KOPT-K1 (cell line): ENCODE data around the gene PAK6.

Source experiments
- H3K27ac ChIP-seq: fragments of 200-600 bp; sonication (generic); 2 replicates; pipeline ENCODE4 v1.5.1; 2016; ENCODE audit warnings: antibody characterized with exemption, mild to moderate bottlenecking, low read depth, low read length; ENCODE audit not compliant: poor library complexity, severe bottlenecking
- H3K36me3 ChIP-seq: fragments of 200-600 bp; sonication (generic); 2 replicates; pipeline ENCODE4 v1.5.1; 2017; ENCODE audit warnings: antibody characterized with exemption, mild to moderate bottlenecking, low read length, moderate library complexity; ENCODE audit not compliant: insufficient read depth
- H3K9me3 ChIP-seq: fragments of 200-600 bp; sonication (generic); 2 replicates; pipeline ENCODE4 v1.5.1; 2017; ENCODE audit warnings: antibody characterized with exemption, low read length, mild to moderate bottlenecking; ENCODE audit not compliant: insufficient read depth, poor library complexity, severe bottlenecking

PAK6 gene

DNA sequence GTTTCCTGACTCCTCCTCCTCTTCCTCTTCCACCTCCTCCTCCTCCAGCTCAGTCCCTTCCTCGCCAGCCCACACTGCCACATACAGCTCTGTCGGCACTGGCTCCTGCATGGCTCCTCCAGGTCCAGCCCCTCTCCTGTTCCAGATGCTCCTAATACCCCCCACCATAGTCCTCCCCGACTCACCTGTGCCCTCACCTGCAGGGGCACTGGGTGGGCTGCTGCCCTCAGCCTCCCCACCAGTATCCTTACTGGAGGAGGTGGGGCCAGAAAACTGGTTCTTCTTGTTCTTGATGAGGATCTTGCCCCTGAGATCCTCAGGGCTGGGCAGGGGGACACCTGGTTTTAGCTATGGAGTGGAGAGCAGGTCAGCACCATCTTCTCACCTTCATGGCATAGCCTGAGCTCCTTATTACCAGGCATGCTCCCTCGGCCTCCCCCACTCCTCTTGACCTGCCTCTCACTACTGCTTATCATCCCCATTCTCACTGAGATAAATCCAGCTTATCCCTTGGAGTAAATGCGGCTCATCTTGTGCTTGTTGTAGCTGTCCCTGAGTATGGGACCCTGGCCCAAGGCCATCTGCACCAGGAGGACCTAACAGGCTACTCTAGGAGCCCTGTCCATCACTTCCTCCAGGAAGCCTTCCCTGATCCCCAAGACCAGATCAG lies 57.8 kb downstream of the PAK6 start:
- H3K27ac ChIP-seq = no peak overlapping the region
- peaks cover 4% of the 10 kb centered on the region for H3K9me3 ChIP-seq
- H3K36me3 ChIP-seq = peaks cover 22% of the 10 kb centered on the region; the same call in 1 of the 2 replicates

- Histone ChIP-seq H3K36me3 (peaks cover 29% of the 10 kb centered on the region; the same call in 1 of the 2 replicates), H3K9me3 (peaks cover 4% of the 10 kb centered on the region), H3K27ac (no peak overlapping the region)
Observed at GRCh38 chr15:40297356-40297755, 58.5 kb downstream of the PAK6 start.

DNA sequence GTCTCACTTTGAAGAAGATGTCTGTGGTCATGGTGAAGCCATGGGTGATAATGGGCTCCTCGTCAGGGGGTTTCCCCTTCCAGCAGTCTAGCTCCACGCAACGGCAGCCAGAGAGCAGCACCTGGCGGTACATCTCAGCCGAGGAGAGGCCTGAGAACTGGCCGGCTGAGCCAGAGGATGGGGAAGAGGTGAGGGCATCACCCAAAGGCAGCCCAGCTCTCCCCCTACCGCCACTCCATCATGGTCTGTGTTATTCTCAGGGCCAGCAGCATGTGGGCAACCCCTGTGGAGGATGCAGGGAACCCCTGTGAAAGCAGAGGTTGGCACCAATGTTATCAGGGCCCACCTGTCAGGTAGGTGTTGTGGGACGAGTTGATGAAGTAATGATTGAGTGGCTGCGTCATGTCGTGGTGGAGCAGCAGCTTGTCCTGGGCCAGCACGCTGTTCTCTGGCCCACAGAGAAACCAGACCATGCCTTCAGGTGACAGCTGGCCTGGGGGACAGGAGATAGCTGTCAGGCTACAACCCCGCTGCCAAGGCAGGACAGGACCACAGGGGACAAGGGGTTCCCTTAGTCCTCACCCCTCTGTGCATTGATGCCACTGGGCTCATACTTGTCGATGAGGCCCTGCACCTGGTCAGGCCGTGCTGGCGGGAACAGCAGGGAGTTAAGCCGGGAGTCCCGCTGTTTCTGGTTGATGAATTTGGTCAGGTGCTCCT lies 59.5 kb downstream of the PAK6 start:
- peaks cover 39% of the 10 kb centered on the region; the same call in 1 of the 2 replicates for H3K36me3 ChIP-seq
- peaks cover 4% of the 10 kb centered on the region for H3K9me3 ChIP-seq
- H3K27ac ChIP-seq = no peak overlapping the region

- Histone ChIP-seq H3K9me3 (peaks cover 4% of the 10 kb centered on the region), H3K27ac (no peak overlapping the region), H3K36me3 (peaks cover 44% of the 10 kb centered on the region; the same call in 1 of the 2 replicates)
Observed at GRCh38 chr15:40300367-40300766, 61.5 kb downstream of the PAK6 start.

DNA sequence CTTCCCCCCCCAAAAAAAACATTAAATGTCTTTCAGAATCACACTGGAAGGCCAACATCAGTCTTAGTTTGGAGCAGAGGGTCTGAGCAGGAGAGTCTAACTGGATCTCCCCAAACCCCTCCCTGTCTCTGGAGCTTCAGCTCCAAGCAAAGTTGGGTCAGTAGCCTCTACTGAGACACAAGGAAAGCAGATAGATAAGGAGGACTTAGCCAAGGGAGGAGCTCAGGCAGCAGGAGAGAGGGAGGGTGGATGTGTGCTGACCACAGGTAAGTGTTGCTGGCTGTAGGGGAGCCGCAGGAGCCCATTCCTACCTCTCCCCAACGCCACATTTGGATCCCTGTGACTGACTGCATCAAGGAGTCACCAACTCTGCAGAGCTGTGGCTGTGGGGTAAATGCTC lies 61.9 kb downstream of the PAK6 start:
- Histone ChIP-seq H3K27ac (no peak overlapping the region), H3K36me3 (peaks cover 44% of the 10 kb centered on the region; the same call in 1 of the 2 replicates), H3K9me3 (peaks cover 4% of the 10 kb centered on the region)

- Histone ChIP-seq H3K36me3 (peaks cover 44% of the 10 kb centered on the region; the same call in 1 of the 2 replicates), H3K9me3 (peaks cover 4% of the 10 kb centered on the region), H3K27ac (no peak overlapping the region)
Observed at GRCh38 chr15:40301467-40302179, 62.8 kb downstream of the PAK6 start.

DNA sequence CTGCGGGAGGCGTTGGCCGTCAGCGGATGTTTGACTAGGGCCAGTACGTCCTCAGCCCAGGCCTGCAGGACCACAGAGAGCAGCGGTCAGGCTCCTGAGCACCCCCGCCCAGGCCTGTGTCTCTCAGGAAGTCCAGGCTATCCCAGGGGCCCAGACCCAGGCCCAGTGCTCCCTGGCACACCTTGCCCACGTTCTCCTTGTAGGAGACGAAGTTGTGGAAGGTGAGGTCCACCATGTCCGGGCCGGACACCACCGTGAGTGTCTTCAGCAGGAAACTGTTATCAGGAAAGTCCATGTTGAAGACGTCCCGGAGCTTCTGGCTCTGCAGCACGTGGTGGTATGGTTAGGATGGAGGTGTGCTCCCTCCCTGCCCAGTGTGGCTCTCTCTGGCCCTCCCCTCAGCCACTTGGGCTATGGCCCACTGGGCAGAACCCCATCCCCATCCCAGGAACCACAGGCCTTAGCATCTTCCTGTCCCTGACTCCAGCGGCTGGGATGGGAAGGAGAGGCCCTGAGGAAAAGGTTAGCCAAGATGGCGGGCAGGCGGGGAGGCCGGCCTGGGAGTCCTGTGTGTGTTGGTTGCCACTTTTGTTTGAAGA lies 63.5 kb downstream of the PAK6 start:
- Histone ChIP-seq H3K36me3 (peaks cover 44% of the 10 kb centered on the region; the same call in 1 of the 2 replicates), H3K9me3 (peaks cover 4% of the 10 kb centered on the region), H3K27ac (no peak overlapping the region)

GRCh38 chr15:40302981-40303380 lies 64.1 kb downstream of the PAK6 start:
- peaks cover 4% of the 10 kb centered on the region for H3K9me3 ChIP-seq
- H3K27ac ChIP-seq = no peak overlapping the region
- peaks cover 44% of the 10 kb centered on the region; the same call in 1 of the 2 replicates for H3K36me3 ChIP-seq

- no peak overlapping the region for H3K27ac ChIP-seq
- peaks cover 4% of the 10 kb centered on the region for H3K9me3 ChIP-seq
Observed at GRCh38 chr15:40303576-40303975, 64.7 kb downstream of the PAK6 start.

DNA sequence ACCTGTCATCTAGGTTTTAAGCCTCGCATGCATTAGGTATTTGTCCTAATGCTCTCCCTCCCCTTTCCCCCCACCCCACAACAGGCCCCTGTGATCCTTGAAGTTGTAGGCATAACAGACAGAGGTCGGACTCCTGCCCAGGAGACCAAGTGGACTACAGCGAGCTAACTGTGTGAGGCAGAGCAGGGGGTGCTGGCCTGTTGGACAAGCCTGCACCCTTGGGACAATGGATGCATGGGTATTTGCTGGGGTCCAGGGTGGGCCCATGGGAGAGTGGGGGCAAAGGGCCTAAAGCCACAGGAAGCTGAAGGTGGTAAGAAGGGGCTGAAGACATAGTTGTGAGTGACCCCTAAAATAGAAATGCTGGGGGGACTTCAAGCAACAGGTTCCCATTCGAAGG lies 66.4 kb downstream of the PAK6 start:
- H3K9me3 ChIP-seq = peaks cover 2% of the 10 kb centered on the region
- H3K36me3 ChIP-seq = peaks cover 33% of the 10 kb centered on the region; the same call in 1 of the 2 replicates
- H3K27ac ChIP-seq = no peak overlapping the region

More at GRCh38 chr15:40303576-40303975, 64.7 kb downstream of the PAK6 start:
- H3K36me3 ChIP-seq = peaks cover 40% of the 10 kb centered on the region; the same call in 1 of the 2 replicates

- H3K36me3 ChIP-seq = peaks cover 25% of the 10 kb centered on the region; the same call in 1 of the 2 replicates
- H3K27ac ChIP-seq = peak overlapping the region; percentile 99
- no peaks in the 10 kb centered on the region for H3K9me3 ChIP-seq
Observed at GRCh38 chr15:40306371-40306770, 67.5 kb downstream of the PAK6 start.

DNA sequence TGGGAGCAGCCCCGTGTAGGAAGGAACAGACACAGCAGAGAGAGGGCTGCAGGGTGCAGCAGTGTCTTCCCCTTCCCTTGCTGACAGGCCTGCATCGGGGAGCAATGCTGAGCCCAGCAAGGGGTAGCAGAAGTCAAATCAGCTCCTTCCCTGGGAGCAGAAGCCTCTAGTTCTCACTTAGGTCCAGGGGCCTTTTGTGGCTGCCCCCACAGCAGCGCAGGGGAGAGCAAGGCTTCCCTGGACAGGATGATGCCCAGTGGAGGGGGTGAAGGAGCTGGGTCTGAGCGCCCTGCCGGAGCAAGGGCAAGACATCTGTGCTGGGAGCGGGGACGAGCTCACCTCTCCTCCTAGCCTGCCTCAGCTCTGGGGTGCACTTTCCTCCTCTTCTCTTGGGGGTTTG lies 68.0 kb downstream of the PAK6 start:
- peaks cover 19% of the 10 kb centered on the region; the same call in 1 of the 2 replicates for H3K36me3 ChIP-seq
- H3K27ac ChIP-seq = peak overlapping the region; percentile 99
- H3K9me3 ChIP-seq = no peaks in the 10 kb centered on the region

GRCh38 chr15:40307421-40308211 lies 68.8 kb downstream of the PAK6 start, which contains the start of gene PLCB2:
Gene PLCB2 (minus strand): TSS chr15:40307935. CDS start chr15:40307672, 263 bp downstream.
- H3K9me3 ChIP-seq = no peaks in the 10 kb centered on the region
- H3K27ac ChIP-seq = peak within 1 kb of the TSS; percentile 99
- peaks cover 12% of the 10 kb centered on the region; the same call in 1 of the 2 replicates for H3K36me3 ChIP-seq

- H3K36me3 ChIP-seq = no peaks in the 10 kb centered on the region
- peak overlapping the region; percentile 99 for H3K27ac ChIP-seq
- H3K9me3 ChIP-seq = no peaks in the 10 kb centered on the region
Observed at GRCh38 chr15:40309344-40309862, 70.5 kb downstream of the PAK6 start.
